CD4-positive, alpha-beta T cell treated with Interferon gamma for 1 hour (primary cell): ENCODE results near the gene CYP1B1.

Source experiments
- DNase-seq: peaks from one replicate; pipeline ENCODE4 v3.0.0-alpha.2; 2020

CYP1B1 gene

DNA sequence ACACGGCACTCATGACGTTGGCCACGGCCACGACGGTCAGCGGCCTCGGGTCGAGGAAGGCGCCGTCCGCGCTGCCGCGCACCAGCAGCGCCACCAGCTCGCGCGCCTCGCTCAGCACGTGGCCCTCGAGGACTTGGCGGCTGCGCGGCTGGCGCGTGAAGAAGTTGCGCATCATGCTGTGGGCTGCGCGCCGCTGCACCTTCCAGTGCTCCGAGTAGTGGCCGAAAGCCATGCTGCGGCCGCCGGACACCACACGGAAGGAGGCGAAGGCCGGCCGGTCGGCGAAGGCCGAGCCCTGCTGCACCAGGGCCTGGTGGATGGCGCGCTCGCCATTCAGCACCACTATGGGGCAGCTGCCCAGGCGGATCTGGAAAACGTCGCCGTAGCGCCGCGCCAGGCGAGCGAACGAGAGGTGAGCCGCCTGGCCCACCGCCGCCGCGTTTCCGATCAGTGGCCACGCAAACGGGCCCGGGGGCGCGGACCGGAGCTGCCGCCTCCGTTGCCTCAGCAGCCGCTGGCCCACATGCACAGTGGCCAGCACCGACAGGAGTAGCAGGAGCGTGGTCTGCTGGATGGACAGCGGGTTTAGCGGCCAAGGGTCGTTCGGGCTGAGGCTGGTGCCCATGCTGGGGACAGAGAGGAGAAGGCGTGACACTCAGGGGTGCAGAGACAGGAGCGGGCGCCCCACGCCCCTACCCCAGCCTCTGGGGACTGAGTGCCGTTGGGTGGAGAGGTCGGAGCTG is 1.0 kb downstream of the CYP1B1 start:
- no peak for DNase-seq

DNA sequence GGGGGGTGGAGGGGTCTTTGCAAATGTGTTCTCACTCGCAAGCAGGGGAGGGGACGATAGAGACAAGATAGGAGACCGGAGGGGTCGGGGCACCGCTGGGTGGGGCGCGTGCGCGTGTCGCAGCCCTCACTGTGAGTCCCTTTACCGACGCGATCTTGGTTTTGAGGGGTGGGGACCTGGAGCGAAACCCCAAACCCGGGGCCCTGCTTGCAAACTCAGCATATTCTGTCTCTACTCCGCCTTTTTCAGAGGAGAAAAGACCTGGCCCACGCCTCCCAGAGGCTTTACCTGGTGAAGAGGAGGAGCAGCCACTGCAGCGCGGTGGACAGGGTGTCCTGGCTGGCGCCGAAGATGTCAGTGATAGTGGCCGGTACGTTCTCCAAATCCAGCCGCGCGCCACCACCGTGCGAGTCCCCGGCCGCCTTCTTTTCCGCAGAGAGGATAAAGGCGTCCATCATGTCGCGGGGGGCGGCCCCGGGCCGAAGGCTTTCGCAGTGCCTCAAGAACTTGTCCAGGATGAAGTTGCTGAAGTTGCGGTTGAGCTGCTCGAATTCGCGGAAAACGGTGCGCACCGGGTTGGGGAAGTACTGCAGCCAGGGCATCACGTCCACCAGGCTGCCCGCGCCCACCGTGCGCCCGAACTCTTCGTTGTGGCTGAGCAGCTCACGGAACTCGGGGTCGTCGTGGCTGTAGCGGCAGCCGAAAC is 1.7 kb downstream of the CYP1B1 start:
- DNase-seq: no peak

DNA sequence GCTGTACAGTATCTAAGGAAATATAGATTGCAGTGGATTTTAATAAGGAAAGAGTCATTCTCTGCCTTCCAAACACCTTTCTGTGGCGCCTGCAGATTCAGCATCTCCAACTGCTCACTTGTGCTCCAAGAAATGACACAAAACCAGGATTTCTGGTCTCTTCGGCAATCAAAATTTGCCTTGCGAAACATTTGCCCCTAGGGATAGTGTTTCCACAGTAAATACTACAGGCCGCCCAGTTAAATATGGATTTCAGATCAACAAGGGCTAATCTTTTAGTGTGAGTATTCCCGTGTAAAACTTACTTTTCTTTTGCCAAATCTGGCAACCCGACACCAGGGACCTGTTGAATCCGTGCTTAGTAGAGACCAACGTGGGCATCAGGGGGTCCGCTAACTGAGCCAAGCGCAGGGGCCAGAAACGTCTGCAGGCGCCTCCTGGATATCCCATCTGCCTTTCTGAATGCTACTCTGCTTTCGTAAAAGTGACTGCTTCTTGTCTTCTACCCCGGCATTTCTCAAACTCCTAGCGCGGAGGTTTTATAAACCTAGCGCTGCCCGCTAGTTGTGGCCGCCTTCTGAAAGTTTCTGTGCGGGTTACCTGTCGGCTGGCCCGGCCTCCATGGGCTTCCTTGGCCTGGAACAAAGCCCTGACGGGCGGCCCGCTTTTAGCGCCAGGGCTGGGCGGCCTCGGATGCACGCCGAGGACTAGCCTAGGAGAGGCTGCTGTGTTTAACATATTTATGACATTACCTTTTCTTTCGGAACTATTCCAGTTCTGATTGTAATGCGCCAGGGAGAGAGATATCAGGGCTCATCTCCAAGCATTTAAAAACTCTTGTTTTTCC is 2.5 kb downstream of the CYP1B1 start:
- DNase-seq: no peak

DNA sequence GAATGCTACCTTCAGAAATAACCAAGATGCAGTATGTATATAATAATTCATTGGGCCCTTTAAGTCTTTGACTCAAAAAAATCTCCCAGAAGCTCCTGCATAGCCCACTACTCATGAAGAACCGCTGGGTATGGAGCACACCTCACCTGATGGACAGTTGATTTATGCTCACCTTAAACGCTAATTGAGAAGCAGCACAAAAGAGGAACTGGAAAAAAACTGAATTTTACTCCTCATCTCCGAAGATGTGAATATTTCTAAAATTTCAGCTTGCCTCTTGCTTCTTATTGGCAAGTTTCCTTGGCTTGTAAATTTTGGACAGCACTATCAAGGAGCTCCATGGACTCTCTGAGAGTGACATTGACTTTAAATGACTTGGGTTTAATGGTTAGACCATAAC is 5.5 kb downstream of the CYP1B1 start:
- DNase-seq: no peak

DNA sequence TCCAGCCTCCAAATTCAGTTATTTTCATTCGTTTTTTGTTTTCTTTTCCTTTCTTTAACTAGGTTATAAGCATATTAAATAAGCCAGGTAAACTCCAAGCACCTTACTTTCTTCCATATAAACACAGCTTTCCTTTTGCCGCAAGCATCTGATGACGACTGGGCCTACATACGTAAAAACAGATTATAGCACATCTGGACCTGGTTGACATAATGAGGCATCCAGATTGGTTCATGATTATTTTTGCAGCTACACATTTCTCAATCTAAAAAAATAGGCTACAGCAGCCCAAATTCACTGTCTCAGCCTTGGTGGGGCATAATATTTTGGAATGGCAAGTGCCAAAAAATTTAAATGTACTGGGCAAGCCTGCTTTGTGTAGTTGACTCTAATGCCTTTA is 7.7 kb downstream of the CYP1B1 start:
- no peak for DNase-seq

DNA sequence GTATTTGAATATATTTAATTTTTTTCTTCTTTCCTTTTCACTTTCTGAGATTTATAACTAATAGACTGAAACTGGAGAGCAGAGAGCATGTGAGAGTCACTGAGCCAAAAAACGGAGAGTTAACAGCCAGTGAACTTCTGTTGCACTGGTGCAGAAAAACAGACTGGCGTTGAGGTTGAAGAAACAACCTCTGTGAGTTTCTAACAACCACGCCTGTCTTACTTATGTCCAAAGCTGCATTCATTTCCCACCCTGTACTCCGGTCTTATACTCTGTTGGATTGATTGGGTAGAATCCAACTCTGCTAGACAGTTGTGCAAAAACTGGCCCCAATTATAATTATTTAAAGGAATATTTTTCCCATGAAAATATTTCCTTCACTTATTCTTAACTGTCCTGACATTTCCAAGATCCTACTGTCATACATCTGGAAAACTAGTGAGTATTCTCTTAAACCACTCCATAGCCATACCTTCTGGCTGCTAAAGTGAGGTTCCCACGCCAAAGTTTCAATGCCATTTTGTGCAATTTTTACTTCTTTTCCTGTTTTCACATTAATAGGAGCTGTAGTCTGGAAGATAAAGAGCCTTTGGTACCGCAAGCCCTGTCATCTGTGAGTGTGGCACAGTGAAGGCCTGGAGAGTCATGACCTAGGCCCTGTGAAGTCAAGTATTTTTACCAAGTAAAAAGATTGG is 9.4 kb downstream of the CYP1B1 start:
- DNase-seq: no peak

DNA sequence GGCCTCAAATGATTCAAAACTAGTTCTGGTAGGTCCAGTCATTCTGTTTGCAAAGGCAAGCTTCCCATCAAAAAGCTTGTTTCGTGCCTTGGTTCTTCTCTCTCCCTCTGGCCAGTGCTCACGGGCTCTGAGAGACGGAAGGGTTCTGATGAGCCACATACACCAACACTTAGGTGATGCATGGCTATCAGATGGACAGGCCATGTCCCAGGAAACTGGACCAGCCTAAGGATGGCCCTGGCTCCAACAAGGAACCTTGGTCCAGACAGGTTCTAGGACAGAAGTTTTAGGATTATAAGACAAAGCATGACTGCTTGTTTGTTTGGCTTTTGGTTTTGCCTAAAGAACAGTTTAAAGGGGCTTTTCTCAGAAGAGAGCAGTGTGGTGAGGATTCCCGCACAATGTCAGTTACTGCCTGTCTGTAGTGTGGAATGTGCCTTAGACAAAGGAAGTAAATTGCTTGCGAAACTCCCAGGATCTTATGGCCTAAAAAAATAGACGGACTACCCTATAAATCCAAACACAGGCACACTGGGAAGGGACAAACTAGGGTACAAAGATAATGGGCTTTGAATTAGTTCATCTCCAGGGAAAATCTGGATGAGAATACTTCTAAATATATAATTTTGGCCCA is 10.3 kb downstream of the CYP1B1 start:
- DNase-seq: no peak

DNA sequence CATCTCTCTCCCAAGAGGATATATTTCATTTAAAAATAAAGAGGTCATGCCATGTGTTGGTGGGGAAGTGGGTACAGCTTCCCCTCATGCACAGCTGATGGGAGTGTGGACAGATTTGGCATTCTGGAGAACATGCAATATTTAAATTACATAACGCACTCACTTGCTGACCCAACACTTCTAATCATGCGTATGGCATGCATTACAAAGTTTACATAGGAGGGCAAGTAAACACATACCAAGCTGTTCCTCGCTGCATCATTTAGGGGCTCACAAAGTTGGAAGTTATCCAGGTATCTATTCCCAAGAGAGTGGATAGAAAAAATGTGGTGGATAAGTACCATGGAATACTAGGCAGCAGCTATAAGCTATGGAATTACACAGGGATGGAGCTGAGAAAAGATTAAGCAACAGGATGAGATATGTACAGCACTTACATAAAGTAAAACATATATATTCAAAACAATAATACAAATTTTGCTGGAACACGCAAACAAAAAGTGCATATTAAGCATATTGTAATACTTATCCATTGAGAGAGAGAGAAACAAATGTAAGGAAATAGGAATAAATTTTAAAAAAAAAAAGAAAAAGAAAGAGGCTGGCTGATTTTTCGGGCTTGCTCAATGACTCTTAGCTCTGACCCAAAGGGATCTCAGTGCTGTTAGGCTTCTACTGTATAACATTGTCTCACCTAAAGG is 11.0 kb downstream of the CYP1B1 start:
- DNase-seq: no peak

DNA sequence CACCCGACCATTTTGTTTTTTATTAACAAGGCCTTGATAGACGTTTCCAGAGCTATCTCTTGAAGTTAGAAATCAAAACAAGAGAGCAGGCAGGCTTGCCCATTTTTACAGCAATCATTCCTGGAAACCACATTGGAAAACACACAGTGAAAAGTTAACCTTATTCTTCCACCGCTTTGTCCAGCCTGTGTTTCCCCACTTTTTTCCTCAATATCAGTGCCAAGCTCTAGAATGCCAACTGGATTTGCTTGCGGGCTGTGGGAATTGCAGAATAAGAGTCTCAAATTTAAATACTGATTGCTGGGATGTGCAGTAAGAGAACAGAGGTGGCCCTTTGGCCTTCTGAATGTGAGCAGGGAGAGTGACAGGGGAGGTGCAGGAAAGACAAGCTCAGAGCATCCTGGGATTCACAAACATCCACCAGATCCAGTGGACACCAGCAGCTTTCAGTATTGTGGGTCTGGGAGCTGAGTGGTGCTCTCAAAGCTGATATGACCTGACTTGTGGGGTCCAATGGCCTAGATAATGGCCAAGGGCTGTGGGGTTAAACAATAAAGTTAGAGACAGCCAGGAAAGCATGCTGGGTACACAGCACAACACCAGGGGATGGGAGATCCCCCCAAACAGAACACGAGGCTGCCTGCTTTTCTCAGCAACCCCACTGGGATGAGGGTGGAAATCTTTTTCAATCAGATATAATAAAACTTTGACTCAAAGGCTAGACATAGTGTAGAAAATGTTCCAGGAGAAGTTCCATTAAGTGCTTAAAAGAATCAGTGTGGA is 15.5 kb downstream of the CYP1B1 start:
- no peak for DNase-seq

DNA sequence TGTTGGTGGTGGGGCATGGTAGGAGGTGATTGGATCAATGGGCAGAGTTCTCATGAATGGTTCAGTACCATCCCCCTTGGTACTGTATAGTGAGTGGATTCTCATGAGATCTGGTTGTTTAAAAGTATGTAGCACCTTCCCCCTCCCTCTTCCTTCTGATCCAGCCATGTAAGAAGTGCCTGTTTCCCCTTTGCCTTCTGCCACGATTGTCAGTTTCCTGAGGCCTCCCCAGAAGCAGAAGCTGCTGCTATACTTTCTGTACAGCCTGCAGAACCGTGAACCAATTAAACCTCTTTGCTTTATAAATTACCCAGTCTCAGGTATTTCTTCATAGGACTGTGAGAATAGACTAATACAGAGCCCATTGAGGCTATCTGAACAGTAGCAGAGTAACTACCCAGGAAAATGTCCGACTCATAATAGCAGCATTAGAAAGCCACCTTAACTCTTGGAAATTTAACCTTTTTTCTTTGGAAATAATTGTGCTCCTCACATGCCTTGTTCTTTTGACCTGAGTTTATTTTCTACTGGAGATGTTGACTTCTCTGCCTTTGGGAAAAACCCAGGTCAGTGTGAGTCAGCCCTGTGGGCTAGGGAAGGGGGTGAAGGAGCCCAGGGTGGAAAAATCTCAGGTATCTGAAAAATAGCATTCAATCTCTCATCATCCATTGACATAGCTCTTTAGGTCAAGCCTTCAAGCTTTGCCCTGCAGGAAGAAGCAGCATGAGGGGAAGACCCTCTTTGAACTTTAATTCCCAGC is 18.1 kb downstream of the CYP1B1 start:
- DNase-seq: no peak

DNA sequence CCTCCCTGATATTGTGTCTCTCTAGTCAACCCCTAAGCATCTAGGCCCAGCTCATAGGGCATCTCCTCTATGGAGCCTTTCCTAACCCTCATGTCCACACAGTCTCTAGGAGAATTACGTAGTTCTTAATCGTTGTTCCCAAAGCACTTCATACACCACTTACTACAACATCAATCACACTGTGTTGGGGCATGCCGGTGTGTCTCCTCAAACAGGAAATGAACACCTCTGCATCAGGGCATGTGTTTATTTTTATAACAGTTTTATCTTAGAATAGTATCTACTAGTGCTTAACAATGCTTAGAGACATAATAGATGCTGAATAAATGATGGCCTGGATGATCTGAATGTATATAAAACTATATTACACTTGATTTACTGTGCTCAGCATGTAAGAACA is 19.7 kb downstream of the CYP1B1 start:
- no peak for DNase-seq

DNA sequence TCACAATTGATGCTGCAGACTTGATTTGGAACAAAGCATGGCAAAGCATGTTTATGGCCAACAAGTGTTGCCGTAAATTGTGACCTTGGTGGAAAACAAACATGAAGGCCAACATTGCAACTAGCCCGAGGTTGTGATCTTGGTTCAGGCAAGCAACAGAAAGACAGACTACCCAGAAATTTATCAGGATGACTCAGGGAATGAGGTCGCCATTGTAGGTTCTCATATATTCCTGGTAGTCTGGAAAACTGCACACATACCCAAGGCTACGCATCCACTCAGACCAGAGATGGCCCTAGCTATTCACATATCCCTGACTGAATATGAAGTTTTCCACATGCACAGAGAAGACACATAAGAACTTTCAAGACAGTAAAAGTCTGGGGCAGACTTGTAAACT is 30.1 kb downstream of the CYP1B1 start:
- DNase-seq: no peak

DNA sequence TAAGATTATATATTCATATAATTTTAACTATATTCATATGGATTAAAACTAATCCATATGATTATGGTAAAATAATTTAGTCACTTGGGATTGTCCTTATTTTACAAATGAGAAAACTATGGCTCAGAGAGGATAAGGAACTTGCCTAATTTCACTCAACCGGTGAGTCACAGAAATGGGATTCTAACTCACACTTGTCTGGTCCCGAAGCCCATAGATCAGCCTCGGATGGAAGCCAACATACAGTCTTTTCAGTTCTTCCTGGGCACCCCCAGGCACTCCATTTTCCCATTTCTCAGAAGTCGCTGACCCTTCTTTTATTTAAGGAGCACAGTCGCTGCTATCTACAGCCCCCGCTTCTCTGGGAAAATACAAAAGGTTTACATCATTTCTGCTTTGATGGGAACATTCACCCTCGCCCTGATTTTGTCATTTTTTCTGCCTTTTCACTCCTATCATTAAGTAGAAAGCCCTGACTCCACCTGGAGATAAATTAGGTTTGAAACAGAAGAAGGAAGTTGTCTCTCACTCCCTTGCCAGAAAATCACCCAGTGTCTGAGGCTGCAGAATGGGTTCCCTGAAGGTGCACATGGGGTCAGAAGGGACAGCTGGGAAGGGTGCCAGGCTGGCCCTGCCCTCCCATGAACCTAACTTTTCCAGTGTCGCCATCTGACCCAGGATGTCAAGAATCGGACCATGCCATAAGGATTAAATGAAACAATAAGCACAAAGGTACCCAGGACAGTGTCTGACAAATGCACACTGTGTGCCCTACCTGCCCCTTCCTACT is 36.6 kb downstream of the CYP1B1 start:
- no peak for DNase-seq

DNA sequence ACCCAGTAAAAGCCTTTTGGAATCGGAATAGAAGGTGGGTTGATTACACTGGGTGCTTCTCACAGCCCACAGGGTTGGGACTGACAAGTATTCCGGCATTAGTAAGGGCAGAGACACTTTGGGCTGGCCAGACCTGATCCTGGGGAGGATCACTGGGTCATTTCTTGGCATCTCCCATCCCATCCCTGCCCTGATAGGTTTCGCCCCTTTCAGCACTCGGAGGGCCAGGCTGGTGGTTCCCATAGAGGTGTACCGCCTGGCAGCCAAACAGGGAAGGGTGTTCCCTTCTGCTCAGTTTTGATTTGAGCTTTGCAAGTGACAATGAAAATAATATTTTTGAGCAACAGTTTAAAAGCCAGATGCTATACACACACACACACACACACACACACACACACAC is 37.3 kb downstream of the CYP1B1 start:
- DNase-seq: no peak

DNA sequence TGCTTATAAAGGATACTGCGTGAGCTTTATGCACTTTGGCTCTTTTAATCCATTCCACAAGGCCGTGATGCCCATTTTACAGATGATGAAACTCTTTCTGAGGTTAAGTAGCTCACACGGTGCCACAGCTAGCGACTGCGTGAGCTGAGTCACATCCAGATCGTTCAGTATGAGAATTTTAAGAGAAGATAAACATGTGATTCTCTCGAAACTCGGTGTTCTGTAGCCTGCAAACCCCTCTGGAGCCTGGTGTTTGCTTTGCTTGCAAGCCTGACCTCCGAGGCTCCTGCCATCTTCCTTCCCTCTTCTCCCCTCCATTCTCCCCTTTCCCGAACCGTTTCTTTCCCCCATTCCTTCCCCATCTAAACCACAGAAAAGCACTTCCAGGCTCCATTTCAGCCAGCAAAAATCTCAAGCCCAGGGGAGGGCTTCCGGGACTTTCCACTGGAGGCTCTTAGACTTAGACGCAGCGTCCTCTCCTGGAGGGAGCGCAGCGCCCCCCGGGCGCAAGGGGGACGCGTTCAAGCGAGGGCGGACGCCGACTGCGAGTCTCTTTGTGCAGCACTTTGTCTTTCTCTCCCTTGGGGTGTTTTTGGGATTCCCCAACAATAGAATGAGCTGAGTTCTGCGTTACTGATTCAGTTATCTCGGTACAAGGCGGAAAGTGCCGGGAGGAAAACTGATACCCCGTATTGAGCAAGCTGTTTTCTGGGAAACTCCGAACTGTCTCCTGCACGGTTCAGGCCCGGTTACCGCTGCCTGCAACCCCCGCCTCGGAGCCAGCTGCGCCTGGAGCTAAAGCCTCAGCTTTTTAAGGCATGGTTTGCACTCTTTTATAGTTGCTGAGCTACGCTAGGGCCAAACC is 38.0 kb downstream of the CYP1B1 start:
- DNase-seq: no peak

DNA sequence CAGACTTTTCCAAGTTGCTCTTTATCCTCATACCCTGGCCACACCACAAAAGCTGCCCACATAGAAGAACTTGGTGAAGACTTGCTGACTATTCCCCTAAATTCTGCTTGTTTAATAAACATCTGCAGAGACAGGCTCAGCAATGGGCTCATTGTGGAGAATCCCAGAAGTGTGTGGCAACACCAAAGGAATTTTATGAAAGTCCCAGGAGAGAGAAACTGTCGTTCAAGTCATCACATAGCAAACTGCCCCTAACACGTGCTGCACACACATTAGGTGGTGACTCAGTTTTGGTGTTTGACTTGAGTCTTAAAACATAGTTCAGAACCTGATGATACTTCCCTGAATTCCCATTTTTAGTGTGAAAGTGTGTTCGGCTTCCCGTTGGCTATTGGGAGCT is 38.6 kb downstream of the CYP1B1 start:
- no peak for DNase-seq

DNA sequence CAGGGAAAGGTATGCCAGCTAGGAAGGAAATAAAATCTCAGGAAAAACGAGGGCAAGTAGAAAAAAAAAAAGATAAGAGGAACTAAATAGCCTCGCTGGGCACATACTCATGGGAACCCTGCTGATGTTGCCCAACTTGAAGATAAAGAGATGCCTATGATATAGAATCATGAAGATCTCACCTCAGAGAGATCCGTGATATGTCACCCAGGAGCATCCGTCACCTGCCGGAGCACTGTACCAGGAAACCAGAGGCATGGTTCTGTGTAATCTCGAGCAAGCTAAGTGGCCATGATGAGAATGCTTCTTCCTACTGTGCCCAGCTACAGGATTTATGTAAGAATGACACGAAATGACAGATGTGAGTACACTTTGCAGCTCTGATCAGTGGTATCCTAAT is 40.0 kb downstream of the CYP1B1 start:
- DNase-seq: no peak

DNA sequence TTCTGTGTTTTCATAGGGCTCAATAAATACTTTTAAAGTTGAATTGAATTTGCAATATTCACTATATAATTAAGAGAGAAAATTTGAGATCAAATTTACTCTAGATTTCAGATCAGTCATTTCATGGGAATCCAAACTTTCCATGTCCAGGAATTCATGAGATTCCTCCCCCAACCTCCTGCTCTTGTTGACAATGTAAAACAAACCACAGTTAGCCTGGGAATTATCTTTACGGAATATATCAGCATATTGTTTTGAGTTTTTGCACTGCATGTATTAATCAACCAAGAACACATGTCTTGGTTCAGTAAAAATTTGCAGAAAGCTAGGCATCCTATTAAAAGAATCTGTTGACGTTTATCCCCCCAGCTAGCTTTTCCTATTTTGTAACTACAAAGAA is 42.3 kb downstream of the CYP1B1 start:
- DNase-seq: no peak

DNA sequence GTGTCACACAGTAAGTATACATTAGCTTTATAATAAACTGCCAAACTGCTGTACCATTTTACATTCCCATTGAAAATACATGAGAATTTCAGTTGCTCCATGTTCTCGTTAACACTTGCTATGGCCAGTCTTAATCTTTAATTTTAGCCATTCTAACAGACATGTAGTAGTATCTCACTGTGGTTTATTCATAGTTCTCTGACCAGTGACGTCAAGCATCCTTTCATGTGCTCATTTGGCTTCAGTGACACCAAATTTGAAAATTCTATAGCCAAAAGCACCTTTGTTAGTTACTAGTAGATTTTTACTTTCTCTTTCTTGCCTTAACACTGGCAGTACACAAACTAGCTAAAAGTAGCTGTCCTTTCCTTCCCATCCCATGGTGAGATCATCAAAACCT is 43.0 kb downstream of the CYP1B1 start:
- DNase-seq: no peak
